Measurements from ENCODE around the gene NNAT.

GRCh38 chr20:37506152-37506725 is 14.8 kb upstream of the NNAT start:
- TF ChIP-seq CTCF (conservative IDR thresholded peaks at IDR 0.05; ENCODE audit: low read depth, low read length) (no peak), EZH2 (IDR thresholded peaks at IDR 0.05; ENCODE audit: borderline replicate concordance, low read depth, low read length, poor library complexity, severe bottlenecking) (no peak)
